ENCODE results near the gene GPC5.
"Not testable (repeated sequence)": the region's sequence is repeated elsewhere in the genome, so short reads cannot be mapped to it uniquely, and the experiment has no call there.

Gene GPC5

GRCh38 chr13:92805766-92806165, 1407.3 kb downstream of the GPC5 start:
- DNase-seq (ENCODE audit: low read depth in 2 of 3, low spot score in 1 of 3): no peak

- DNase-seq (ENCODE audit: low read depth in 2 of 3, low spot score in 1 of 3): no peak
These were observed 1407.8 kb downstream of the GPC5 start for GRCh38 chr13:92806215-92806614.

DNA sequence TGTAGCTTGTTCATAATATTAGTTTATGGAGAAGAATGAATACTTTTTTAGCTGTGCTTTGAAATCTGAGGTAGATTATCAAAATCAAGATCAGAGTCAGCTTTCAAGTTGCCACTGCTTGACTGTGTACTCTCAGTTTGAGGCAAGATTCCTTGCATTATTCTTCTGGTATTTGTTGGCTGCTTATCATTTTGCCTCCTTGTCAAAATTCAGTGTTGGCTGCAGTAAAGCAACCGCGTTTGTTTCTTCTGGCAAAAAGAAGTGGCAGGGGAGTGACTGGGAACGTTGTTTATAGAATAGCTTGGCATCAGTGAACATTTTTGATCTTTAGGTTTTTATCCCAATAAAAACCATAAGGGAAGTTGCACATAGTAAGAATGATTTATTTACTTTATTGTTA, 1408.9 kb downstream of the GPC5 start:
- no peak for DNase-seq (ENCODE audit: low read depth in 2 of 3, low spot score in 1 of 3)

DNA sequence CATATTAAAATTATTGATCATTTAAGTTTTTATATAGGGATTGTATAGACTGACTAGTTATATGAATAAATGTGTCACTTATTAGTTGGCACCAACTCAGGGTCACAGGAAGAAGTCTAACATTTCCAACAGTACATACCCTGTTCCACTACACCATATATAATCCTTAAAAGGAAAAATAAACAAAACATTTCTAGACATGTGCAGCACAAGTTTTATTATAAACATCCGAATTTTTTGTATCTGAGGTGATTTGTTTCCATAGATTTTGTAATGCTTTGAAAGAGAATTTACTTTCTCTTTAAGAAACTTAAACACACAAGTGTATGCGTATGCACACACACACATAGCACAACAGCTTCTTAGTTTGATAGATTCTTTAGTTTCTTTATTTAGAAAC, 1409.5 kb downstream of the GPC5 start:
- no peak for DNase-seq (ENCODE audit: low read depth in 2 of 3, low spot score in 1 of 3)

DNA sequence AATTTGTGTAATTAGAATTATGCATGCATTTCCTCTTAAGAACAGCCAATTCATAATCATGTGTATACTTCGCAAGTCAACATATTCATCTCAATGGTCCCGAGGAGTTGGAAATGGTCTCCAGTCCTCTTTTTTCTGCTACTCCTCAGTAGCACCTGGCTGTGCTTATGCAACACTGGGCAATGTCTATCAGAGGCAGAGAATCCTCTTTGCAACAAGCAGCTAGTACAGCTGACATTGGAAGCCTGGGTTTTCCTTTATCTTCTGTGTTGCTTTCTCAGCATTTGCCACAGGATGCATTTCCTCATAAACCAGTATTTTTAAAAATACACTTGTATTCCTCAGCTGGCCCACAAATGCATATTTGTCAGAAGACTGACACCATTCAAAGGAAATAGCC, 1422.9 kb downstream of the GPC5 start:
- no peak for DNase-seq (ENCODE audit: low read depth in 2 of 3, low spot score in 1 of 3)

GRCh38 chr13:92823059-92823458, 1424.6 kb downstream of the GPC5 start:
- DNase-seq (ENCODE audit: low read depth in 2 of 3, low spot score in 1 of 3): no peak

GRCh38 chr13:92825938-92826596, 1427.6 kb downstream of the GPC5 start:
- no peak for DNase-seq (ENCODE audit: low read depth in 2 of 3, low spot score in 1 of 3)

- no peak for DNase-seq (ENCODE audit: low read depth in 2 of 3, low spot score in 1 of 3)
These were observed 1429.1 kb downstream of the GPC5 start for GRCh38 chr13:92827503-92827902.

DNA sequence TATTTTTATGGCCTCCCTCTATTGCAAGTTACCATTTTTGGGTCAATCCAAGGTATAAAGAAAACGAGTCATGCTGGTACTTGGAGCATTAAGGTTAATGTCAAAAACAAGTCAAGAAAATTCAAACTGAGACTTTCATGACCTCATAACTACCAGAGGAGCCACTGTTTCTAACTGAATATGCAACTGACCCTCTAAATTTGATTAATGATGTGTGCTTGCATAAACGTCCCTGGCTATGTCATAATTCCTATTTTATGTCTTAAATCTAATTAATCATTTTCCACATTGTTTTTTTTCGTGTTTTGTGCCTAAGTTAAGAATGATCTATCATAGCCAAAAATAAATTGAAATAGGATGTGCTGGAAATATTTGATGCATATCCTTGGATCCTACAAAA, 1431.5 kb downstream of the GPC5 start:
- DNase-seq (ENCODE audit: low read depth in 2 of 3, low spot score in 1 of 3): no peak

DNA sequence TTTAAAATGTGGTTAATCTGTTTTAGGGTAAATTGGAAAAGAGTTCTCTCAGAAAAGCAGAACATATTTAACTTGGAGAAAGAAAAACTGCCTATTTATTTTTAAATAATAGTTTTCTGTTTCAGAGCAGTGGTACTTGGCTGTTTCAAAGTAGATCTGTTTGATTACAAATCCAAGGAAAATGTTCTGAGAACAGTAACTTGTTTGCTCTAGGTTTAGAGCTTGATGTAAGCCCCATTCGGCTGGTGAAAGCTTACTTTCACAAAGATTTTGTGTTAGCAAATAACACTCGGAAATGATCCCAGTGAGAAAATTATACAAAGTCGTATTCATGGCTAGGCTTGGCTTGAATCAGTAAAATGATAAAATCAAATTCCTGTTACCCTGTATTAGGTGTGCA, 1432.4 kb downstream of the GPC5 start:
- no peak for DNase-seq (ENCODE audit: low read depth in 2 of 3, low spot score in 1 of 3)

GRCh38 chr13:92833071-92833470, 1434.7 kb downstream of the GPC5 start:
- no peak for DNase-seq (ENCODE audit: low read depth in 2 of 3, low spot score in 1 of 3)

DNA sequence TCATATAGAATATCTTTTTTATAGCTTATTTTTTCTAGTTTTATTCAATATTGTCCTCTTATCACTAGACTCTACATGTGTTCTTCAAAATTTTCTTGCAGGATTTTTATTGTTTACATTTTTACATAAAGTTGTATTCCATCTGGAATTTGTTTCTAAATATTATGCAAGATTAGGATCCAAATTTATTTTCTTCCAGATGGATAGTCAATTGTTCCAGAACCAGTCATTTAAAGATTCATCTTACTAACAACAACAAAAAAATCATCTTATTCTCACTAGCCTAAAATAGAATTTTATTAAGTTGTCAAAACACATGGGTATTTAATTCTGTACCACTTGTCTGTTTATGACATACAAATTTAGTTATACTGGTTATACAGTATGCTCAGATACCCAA, 1437.8 kb downstream of the GPC5 start:
- DNase-seq (ENCODE audit: low read depth in 2 of 3, low spot score in 1 of 3): no peak

DNA sequence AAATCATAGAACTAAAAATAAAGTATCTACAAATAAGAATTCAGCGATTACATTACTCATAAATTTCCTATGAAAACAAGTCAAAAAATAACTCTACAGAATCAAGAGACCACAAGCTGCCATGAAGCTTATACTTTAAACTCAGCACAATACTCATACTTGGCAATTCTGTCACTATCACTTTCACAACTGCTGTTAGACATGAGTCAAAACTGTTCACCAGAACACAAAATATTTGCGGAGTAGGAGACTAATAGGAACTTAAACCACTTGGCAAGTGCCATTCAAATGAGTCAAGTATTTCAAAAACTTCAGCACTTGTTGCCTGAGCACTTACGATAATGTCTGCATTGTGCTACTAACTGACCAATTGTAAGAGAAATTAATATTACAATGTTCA, 1440.4 kb downstream of the GPC5 start:
- DNase-seq (ENCODE audit: low read depth in 2 of 3, low spot score in 1 of 3): no peak

- no peak for DNase-seq (ENCODE audit: low read depth in 2 of 3, low spot score in 1 of 3)
These were observed 1443.7 kb downstream of the GPC5 start for GRCh38 chr13:92842145-92842544.

DNA sequence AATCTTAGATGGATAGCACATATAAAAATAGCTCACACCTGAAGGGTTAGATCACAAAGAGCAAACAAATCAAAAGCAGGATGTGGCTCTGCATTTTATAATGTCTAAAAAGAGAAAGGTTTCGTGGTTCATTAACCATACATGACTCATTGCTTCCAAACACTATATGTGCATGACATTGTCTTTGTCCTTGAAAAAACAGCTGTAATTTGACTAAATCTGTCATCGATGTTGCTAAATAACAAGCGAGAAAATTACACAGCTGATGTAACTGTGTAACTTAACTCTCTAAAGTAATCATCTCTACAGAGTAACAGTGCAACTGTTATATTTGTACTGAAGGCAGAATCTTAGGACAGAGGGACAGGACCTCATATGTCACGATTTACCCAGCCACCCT, 1445.1 kb downstream of the GPC5 start:
- DNase-seq (ENCODE audit: low read depth in 2 of 3, low spot score in 1 of 3): no peak

- DNase-seq (ENCODE audit: low read depth in 2 of 3, low spot score in 1 of 3): no peak
These were observed 1451.0 kb downstream of the GPC5 start for GRCh38 chr13:92849381-92849780.

DNA sequence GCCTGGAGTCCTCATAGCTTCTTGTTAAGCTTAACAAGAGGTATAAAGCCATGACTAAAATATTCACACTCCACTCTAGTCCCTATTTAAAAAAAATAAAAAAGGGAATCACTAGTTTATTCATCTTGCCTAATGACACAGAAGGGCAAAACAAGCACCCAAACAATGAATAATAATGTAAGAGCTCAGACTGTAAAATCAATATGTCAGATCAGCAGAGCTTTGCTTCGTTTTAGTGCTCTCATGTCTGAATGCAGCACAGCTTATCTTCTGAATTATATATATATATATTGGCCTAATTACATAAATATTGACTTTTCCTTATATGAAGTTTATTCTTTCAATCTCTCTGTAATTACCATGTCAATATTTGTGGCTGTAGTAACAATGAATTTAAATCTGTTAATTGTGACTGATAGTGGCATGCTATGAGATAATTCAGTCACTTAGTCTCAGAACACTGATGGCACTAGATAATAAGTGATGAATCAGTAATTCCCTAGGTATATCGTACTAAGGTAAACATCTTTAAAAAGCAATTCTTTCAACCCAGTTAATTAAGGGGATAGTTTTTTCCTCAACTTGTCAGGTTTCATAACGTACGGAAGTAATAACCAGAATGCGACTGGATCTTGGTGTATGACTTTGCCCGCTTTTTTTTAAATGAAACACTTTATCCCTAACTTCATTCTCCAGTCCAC, 1466.3 kb downstream of the GPC5 start:
- no peak for DNase-seq (ENCODE audit: low read depth in 2 of 3, low spot score in 1 of 3)

GRCh38 chr13:92873029-92873428, 1474.6 kb downstream of the GPC5 start:
- DNase-seq (ENCODE audit: low read depth in 2 of 3, low spot score in 1 of 3): no peak

- DNase-seq (ENCODE audit: low read depth in 2 of 3, low spot score in 1 of 3): no peak
These were observed 1488.2 kb downstream of the GPC5 start for GRCh38 chr13:92886535-92887077.

GRCh38 chr13:92894447-92894846, 1496.0 kb downstream of the GPC5 start:
- no peak for DNase-seq (ENCODE audit: low read depth in 2 of 3, low spot score in 1 of 3)

GRCh38 chr13:92896842-92897241, 1498.4 kb downstream of the GPC5 start:
- no peak for DNase-seq (ENCODE audit: low read depth in 2 of 3, low spot score in 1 of 3)

DNA sequence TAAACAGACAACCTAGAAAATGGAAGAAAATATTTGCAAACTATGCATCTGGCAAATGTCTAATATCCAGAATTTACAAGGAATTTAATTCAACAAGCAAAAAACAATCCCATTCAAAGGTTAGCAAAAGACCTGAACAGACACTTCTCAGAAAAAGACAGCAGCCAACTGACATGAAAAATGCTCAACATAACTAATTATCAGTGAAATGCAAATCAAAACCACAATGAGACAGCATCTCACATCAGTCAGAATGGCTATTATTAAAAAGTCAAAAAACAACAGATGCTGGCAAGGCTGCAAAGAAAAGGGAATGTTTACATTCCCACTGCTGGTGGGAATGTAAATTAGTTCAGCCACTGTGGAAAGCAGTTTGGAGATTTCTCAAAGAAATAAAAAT, 1500.5 kb downstream of the GPC5 start:
- not testable (repeated sequence) for DNase-seq (ENCODE audit: low read depth in 2 of 3, low spot score in 1 of 3)

DNA sequence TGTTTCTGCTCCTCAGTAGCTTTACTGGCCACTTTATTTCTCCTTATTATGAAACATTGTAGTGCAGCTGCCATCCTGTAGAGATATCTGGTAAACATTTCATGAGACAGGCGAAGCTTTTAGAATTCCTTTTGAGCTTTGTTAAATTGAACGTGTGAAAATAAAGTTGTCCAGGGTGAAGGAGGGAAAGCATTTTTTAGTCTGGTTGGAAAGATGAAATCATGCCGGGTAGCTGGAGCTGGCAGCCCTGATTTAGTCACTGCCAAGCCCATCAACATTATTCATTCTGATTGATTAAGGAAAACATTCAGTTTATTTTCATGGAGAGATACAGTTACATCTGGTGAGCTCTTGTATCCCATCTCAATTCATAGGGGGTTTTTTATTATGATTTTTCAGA, 1502.0 kb downstream of the GPC5 start:
- no peak for DNase-seq (ENCODE audit: low read depth in 2 of 3, low spot score in 1 of 3)

All from stimulated activated CD4-positive, alpha-beta T cell treated with anti-CD3 and anti-CD28 coated beads, Interleukin-12 subunit alpha, Interleukin-12 subunit beta, amount 100 ng/mL, for 48 hours (primary cell).